ENCODE results near the gene TSPAN17. TPM values are rescaled to one million over a fixed set of nuclear protein-coding genes. Genes with fewer than 3 reads are reported as not detected.

The TSPAN17 gene
- total and polyA plus RNA-seq, 9 of the 15 experiments (the other 6 are each of a cell fraction or from before 2014, with no cell fraction given) = 0.73 to 58.3 (median 34.5) TPM

DNA sequence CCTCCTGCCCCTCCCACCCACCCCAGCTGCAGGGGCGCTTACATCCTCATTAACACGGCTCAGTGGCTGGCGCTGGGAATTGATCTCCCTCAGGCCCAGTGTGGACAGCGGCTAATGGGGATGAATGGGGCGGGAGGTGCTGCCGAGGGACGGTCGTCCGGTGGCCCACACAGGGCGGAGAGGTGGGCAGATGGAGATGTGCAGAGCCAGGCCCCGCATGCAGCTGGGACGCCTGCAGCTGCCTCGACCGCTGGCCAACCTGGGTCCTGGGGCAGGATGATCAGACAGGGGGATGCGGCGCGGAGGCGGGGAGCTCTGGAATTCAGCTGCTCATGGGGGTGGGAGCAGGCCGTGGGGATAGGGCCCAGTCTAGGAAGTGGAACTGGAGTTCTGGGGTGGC is 17.6 kb downstream of the TSPAN17 start:
- peaks cover 9% of the 10 kb centered on the region for H4K20me1 ChIP-seq (replicated peaks; ENCODE audit: control insufficient read depth, insufficient read depth, low read length)
- no peak overlapping the region for H3K27ac ChIP-seq (ENCODE audit: extremely low read depth, low read depth, low read length)
- FAIRE-seq (no peak), ATAC-seq (no peak), DNase-seq (ENCODE audit: extremely low read depth in 1 of 4, low spot score in 3 of 4) (no peak)
- no peak overlapping the region for H3K4me2 ChIP-seq (ENCODE audit: insufficient read depth, low read length)
- H3K9me1 ChIP-seq (ENCODE audit: control insufficient read depth, insufficient read depth, low read length) = no peaks in the 10 kb centered on the region
- H3K9ac ChIP-seq (ENCODE audit: insufficient read depth in 1 of 2, low read depth in 2 of 2, low read length in 2 of 2) = no peak overlapping the region
- no peak overlapping the region for H3K4me3 ChIP-seq
- no peaks in the 10 kb centered on the region for H3K36me3 ChIP-seq (ENCODE audit: control insufficient read depth, insufficient read depth, low read length)
- POLR2A ChIA-PET = no interaction called here
- H3K9me3 ChIP-seq (replicated peaks; ENCODE audit: control insufficient read depth, insufficient read depth, low read depth, low read length) = no peaks in the 10 kb centered on the region; the same call in 1 of the 2 replicates
- H3K79me2 ChIP-seq (ENCODE audit: control insufficient read depth, insufficient read depth, low read length) = no peaks in the 10 kb centered on the region
- in situ Hi-C loops (cut with MboI) = loop anchor here (5.0 to 10.0 kb wide), 2 partner anchors 290 to 447 kb away; no protein-coding TSS in a partner anchor
- intact Hi-C loops (cut with micrococcal nuclease) = loop anchor here (10.0 kb wide), 1 partner anchor 140 kb away; no protein-coding TSS in a partner anchor
- WGBS (ENCODE audit: insufficient coverage, low coverage, missing lambda C conversion rate) = 3% methylated on average over 13 of the region's 19 CpGs
- TF ChIP-seq MTA1 (IDR thresholded peaks at IDR 0.05; ENCODE audit: borderline replicate concordance) (no peak), ZNF174 (CRISPR knock-in tag; IDR thresholded peaks at IDR 0.05) (no peak), DIDO1 (tag; IDR thresholded peaks at IDR 0.05; ENCODE audit: low read depth) (no peak), ZNF280A (IDR thresholded peaks at IDR 0.05; ENCODE audit: low read depth, partially characterized antibody) (no peak), BHLHE40 (IDR thresholded peaks at IDR 0.05; ENCODE audit: low read length) (no peak), TRIM28 (IDR thresholded peaks at IDR 0.05) (no peak), RFX5 (IDR thresholded peaks at IDR 0.05; ENCODE audit: low read depth, low read length) (no peak), CREB1 (IDR thresholded peaks at IDR 0.05) (no peak), CREB1 (CRISPR knock-in tag; IDR thresholded peaks at IDR 0.05) (no peak), ZNF75A (CRISPR knock-in tag; IDR thresholded peaks at IDR 0.05) (no peak), CBX5 (IDR thresholded peaks at IDR 0.05; ENCODE audit: borderline replicate concordance, low read depth) (no peak), ZNF263 (CRISPR knock-in tag; IDR thresholded peaks at IDR 0.05; ENCODE audit: borderline replicate concordance) (no peak)
- TF ChIP-seq, protein P1, sequence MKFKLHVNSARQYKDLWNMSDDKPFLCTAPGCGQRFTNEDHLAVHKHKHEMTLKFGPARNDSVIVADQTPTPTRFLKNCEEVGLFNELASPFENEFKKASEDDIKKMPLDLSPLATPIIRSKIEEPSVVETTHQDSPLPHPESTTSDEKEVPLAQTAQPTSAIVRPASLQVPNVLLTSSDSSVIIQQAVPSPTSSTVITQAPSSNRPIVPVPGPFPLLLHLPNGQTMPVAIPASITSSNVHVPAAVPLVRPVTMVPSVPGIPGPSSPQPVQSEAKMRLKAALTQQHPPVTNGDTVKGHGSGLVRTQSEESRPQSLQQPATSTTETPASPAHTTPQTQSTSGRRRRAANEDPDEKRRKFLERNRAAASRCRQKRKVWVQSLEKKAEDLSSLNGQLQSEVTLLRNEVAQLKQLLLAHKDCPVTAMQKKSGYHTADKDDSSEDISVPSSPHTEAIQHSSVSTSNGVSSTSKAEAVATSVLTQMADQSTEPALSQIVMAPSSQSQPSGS (CRISPR knock-in tag; IDR thresholded peaks at IDR 0.05) = no peak
- H3K4me1 ChIP-seq (replicated peaks in 1 of 2; ENCODE audit: control insufficient read depth in 2 of 2, insufficient read depth in 2 of 2, low read length in 2 of 2) = peaks cover 0 to 12% of the 10 kb centered on the region in 2 experiments; a peak in 2 of 5 replicates
- CTCF ChIA-PET (ENCODE audit: low intra/inter-chr PET ratio) = no interaction called here
- no peak overlapping the region for H2AFZ ChIP-seq (ENCODE audit: low read depth, low read length)
- BruUV-seq (replicated peaks) = no TSS peak
- H3K27me3 ChIP-seq (ENCODE audit: control insufficient read depth in 2 of 2, insufficient read depth in 2 of 2, low read length in 2 of 2) = peaks cover 37 to 74% of the 10 kb centered on the region in 2 experiments
